GM10266 (cell line): Measurements from ENCODE around the gene FBXO11.

Experiments
- DNase-seq: peaks from one replicate; pipeline ENCODE4 v3.0.0; 2012; ENCODE audit errors: extremely low spot score
- TF ChIP-seq, protein P1 (sequence below): IDR thresholded peaks from 2 replicates; pipeline ENCODE4 v1.5.1; 2012; ENCODE audit warnings: mild to moderate bottlenecking, low read depth; ENCODE audit not compliant: control insufficient read depth, insufficient read depth; ENCODE audit errors: missing control alignments

FBXO11 gene

DNA sequence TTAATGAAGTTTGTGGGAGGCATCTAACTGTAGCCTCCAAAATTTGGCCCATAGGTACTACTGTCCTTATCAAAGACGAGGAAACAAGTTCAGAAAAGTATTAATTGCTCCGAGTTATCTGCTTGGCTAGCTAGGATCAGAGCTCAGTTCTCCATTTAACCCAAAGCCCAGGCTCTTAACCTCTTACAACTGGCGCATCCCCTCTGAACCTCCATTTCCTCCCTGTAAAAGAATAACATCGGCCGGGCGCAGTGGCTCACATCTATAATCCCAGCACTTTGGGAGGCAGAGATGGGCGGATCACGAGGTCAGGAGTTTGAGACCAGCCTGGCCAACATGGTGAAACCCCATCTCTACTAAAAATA, 126.9 kb downstream of the FBXO11 start:
- no peak for DNase-seq
- TF ChIP-seq, protein P1, sequence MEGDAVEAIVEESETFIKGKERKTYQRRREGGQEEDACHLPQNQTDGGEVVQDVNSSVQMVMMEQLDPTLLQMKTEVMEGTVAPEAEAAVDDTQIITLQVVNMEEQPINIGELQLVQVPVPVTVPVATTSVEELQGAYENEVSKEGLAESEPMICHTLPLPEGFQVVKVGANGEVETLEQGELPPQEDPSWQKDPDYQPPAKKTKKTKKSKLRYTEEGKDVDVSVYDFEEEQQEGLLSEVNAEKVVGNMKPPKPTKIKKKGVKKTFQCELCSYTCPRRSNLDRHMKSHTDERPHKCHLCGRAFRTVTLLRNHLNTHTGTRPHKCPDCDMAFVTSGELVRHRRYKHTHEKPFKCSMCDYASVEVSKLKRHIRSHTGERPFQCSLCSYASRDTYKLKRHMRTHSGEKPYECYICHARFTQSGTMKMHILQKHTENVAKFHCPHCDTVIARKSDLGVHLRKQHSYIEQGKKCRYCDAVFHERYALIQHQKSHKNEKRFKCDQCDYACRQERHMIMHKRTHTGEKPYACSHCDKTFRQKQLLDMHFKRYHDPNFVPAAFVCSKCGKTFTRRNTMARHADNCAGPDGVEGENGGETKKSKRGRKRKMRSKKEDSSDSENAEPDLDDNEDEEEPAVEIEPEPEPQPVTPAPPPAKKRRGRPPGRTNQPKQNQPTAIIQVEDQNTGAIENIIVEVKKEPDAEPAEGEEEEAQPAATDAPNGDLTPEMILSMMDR, result no peak

DNA sequence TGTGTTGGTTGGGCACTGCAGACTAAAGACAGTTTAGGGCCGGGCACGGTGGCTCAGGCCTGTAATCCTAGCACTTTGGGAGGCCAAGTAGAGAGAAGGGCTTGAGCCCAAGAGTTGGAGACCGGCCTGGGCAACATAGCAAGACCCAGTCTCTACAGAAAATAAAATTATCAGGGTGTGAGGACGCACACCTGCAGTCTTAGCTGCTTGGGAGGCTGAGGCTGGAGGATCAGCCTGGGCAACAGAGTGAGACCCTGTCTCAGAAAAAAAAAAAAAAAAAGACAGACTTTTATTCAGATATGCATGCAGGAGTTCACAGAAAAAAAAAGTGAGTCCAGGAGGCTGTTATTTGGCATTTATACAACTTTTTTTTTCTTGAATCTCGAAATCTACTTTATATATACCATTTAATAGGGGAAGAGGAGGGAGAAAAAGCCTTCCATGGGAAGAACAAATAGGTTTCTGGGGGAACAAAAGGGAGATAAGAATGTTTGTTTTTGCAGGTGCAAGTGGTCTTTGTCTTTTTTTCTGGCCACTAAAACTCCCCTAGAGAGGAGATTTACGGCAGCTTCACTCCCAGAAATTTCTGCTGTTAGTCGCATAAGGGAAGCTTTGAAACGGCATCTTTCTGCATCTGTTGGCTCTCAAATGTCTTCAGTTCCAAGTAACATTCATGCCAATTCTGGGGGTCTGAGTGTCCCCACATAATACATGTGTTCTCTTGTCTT, 127.4 kb downstream of the FBXO11 start:
- TF ChIP-seq, protein P1, result no peak
- DNase-seq, result no peak

DNA sequence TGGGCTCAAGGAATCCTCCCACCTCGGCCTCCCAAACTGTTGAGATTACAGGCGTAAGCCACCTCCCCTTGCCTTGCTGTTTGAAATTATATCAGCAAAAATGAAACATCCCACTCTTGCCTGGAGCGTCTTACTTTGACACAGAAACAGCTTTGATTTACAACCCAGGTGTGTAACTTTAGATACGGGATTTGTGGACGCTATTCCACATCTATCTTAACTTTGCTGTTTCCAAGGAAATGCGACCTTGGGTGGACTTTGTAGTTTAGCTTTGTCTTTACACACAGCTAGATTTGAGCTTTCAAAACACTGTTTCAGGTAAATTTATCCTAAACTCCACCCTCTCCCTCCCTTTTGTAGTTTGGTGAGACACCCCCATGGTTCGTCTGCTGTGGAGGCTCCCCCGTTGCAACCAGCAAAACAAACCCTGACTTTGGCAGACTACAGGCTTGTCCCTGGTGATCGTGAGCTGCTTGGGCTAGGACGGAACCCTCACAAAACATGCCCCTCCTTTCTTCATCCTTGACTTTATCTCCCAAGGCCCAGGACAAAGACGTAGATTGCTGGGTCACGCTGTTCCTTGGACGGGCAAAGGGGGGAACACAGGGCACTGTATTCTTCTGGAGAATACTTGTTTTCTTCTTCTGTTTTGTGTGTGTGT, 128.9 kb downstream of the FBXO11 start:
- TF ChIP-seq, protein P1, result no peak
- no peak for DNase-seq

DNA sequence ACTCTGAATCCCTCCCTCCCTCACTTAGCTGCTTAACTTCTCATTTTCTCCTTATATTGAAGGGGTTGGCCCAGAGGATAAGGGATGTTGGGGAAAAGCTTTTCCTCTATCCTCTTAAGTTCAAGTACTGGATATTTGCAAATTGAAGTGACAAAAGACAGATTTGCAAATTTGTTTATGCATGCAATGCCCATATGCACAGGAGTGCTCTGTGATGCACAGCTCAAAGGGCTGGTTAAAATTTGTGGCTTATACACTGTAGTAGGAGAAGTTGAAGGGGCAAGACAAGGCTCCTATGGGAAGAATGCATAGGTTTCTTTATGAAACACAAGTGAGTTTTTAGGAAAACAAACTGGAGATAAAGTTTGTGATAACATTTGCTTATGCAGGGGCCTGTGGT, 131.7 kb downstream of the FBXO11 start:
- DNase-seq, result no peak
- TF ChIP-seq, protein P1, result no peak

DNA sequence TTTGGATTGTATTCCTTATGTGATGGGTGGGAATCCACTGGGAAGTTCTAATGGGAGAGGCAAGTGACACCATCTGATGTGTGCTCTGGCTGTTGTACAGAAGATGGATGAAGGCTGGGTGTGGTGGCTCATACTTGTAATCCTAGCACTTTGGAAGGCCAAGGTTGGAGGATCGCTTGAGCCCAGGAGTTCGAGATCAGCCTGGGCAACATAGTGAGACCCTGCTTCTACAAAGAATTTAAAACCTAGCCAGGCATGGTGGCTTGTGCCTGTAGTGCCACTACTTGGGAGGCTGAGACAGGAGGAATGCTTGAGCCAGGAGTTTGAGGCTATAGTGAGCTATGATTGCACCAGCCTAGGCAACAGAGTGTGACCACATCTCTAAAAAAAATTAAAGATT, 134.0 kb downstream of the FBXO11 start:
- no peak for DNase-seq
- TF ChIP-seq, protein P1, result no peak

DNA sequence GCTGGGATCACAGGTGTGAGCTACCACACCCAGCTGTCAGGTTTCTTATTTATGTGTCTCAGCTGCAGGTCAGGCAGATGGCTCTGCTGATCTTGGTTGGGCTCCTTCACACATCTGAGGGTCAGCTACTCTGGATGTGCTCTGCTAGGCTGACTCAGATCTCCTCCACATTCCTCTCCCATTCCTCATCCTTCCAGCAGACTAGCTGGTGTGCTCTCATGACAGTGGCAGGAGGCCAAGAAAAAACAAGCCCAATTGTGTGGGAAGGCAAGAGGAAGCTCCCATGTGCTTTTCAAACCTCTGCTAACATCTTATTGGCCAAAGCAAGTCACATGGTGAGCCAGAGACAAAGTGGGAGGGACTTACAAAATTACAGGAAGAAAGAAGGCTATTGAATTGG, 135.1 kb downstream of the FBXO11 start:
- no peak for DNase-seq
- TF ChIP-seq, protein P1, result no peak

DNA sequence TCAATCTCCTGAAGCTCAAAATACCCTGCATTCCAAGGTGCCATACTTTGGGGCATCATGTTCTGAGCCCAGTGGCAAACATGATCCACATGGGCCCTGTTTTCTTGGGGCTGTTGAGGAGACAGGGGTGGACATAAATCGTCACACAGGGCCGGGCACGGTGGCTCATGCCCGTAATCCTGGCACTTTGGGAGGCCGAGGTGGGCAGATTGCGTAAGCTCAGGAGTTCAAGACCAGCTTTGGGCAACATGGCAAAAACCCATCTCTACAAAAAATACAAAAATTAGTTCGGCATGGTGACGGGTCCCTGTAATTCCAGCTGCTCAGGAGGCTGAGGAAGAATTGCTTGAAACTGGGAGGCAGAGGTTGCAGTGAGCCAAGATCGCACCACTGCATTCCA, 137.0 kb downstream of the FBXO11 start:
- no peak for DNase-seq
- TF ChIP-seq, protein P1, result no peak
